Measurements from ENCODE around the gene SLC35F5. TPM values are rescaled to one million over a fixed set of nuclear protein-coding genes. Genes with fewer than 3 reads are reported as not detected.
"Not testable (repeated sequence)": the region's sequence is repeated elsewhere in the genome, so short reads cannot be mapped to it uniquely, and the experiment has no call there.

The SLC35F5 gene
- total RNA-seq, 1 experiment from 2014 or later, result 129 TPM

GRCh38 chr2:113698892-113699447, 57.5 kb downstream of the SLC35F5 start:
- no peak for DNase-seq (ENCODE audit: extremely low read depth, low read depth)

GRCh38 chr2:113698251-113698650, 58.2 kb downstream of the SLC35F5 start:
- DNase-seq (ENCODE audit: extremely low read depth, low read depth), result not testable (repeated sequence)

GRCh38 chr2:113697516-113697915, 58.9 kb downstream of the SLC35F5 start:
- no peak for DNase-seq (ENCODE audit: extremely low read depth, low read depth)

GRCh38 chr2:113694438-113694837, 62.0 kb downstream of the SLC35F5 start:
- no peak for DNase-seq (ENCODE audit: extremely low read depth, low read depth)

- DNase-seq (ENCODE audit: extremely low read depth, low read depth), result no peak
Observed at GRCh38 chr2:113692698-113693428, 63.6 kb downstream of the SLC35F5 start.

GRCh38 chr2:113690871-113691270, 65.6 kb downstream of the SLC35F5 start:
- not testable (repeated sequence) for DNase-seq (ENCODE audit: extremely low read depth, low read depth)

GRCh38 chr2:113686537-113686936, 69.9 kb downstream of the SLC35F5 start:
- no peak for DNase-seq (ENCODE audit: extremely low read depth, low read depth)

- no peak for DNase-seq (ENCODE audit: extremely low read depth, low read depth)
Observed at GRCh38 chr2:113685471-113685870, 71.0 kb downstream of the SLC35F5 start.

GRCh38 chr2:113679457-113679856, 77.0 kb downstream of the SLC35F5 start:
- DNase-seq (ENCODE audit: extremely low read depth, low read depth), result no peak

- no peak for DNase-seq (ENCODE audit: extremely low read depth, low read depth)
Observed at GRCh38 chr2:113677330-113677729, 79.1 kb downstream of the SLC35F5 start.

- no peak for DNase-seq (ENCODE audit: extremely low read depth, low read depth)
Observed at GRCh38 chr2:113676623-113677266, 79.7 kb downstream of the SLC35F5 start.

- DNase-seq (ENCODE audit: extremely low read depth, low read depth), result no peak
Observed at GRCh38 chr2:113675875-113676274, 80.6 kb downstream of the SLC35F5 start.

- DNase-seq (ENCODE audit: extremely low read depth, low read depth), result no peak
Observed at GRCh38 chr2:113672326-113672932, 84.0 kb downstream of the SLC35F5 start.

GRCh38 chr2:113669013-113669412, 87.4 kb downstream of the SLC35F5 start:
- not testable (repeated sequence) for DNase-seq (ENCODE audit: extremely low read depth, low read depth)

GRCh38 chr2:113664761-113665533, 91.5 kb downstream of the SLC35F5 start:
- DNase-seq (ENCODE audit: extremely low read depth, low read depth), result not testable (repeated sequence)

GRCh38 chr2:113663285-113664060, 93.0 kb downstream of the SLC35F5 start:
- not testable (repeated sequence) for DNase-seq (ENCODE audit: extremely low read depth, low read depth)

Data from NCI-H460 (cell line).